Left colon (tissue), 2 donors: ENCODE data around the gene ACKR1. TPM values are rescaled to one million over a fixed set of nuclear protein-coding genes. Genes with fewer than 3 reads are reported as not detected.
A peak's percentile ranks its signal among the peaks of the same experiment; 100 is the strongest.

Experiments used
- ATAC-seq: fragments of 200-7000 bp; cut with Tn5 transposase; one replicate; pipeline ENCODE4 v1.9.1; 2020; ENCODE audit warnings: mild to moderate bottlenecking, moderate library complexity
- DNase-seq, 2 donors: peaks; one replicate each; pipeline ENCODE4 v3.0.0-alpha.2; 2020
- intact Hi-C, 2 donors: fragments of 100-400 bp; cut with DNase I in 1 of 2; cut with micrococcal nuclease in 1 of 2; formaldehyde crosslinking; loops; one replicate each; pipeline versions ENCODE4 v1.11.2 to v1.14.0; 2022; cut with DNase I, micrococcal nuclease
- long read RNA-seq: library from polyadenylated mRNA; unstranded; transcript quantifications from one replicate; pipeline ENCODE4 v2.0.0, GENCODE V29; 2021
- total RNA-seq, 2 donors: library from RNA; stranded (reverse); fragmentation: NEBNext Ultra II Directional; extraction: Animal tissue kit (Norgen Biotek cat#: 25700); gene quantifications; one replicate each; pipeline ENCODE4 v1.2.1, GENCODE V29; 2021
- donor health status: DM: no; HTN: no; CAD: no.
- donor health status: DM: yes; HTN: yes; CAD: no.

The ACKR1 gene
- total RNA-seq, result 10 to 100 TPM; 16.9 to 19.2 TPM
- long read RNA-seq, transcript ACKR1-202 (2 exons, 2,008 nt), result major isoform, 23 of 28 reads
- long read RNA-seq, transcript ACKR1-201 (1 exons, 1,242 nt), result minor isoform, 5 of 28 reads
- long read RNA-seq, partial matches to known transcripts, result 0 of 28 reads
- long read RNA-seq, other reads (novel, unspliced or antisense), result 0 of 28 reads

GRCh38 chr1:159204161-159205141, at the start of gene ACKR1:
Gene ACKR1, plus strand, starts transcription at chr1:159204875. Its CDS starts 85 bp downstream, at chr1:159204960.
- ATAC-seq (no peak), DNase-seq (no peak)
- intact Hi-C loops, result no loop called here

- ATAC-seq (peak; percentile 91), DNase-seq (peak; percentile 52 to 66)
- intact Hi-C loops, result loop anchor here in 1 of 2 donors (5.0 kb wide), 1 partner anchor 36 kb away; no protein-coding TSS in a partner anchor
These were observed 43.5 kb upstream of the ACKR1 start for GRCh38 chr1:159161001-159161718.

GRCh38 chr1:159161719-159162026, 43.0 kb upstream of the ACKR1 start:
- intact Hi-C loops, result loop anchor here in 1 of 2 donors (5.0 kb wide), 1 partner anchor 36 kb away; no protein-coding TSS in a partner anchor
- DNase-seq (no peak), ATAC-seq (no peak)

GRCh38 chr1:159162516-159163265, 42.0 kb upstream of the ACKR1 start:
- DNase-seq, result no peak
- intact Hi-C loops, result loop anchor here in 1 of 2 donors (5.0 kb wide), 1 partner anchor 35 kb away; no protein-coding TSS in a partner anchor
- no peak for ATAC-seq

GRCh38 chr1:159163614-159164228, 41.0 kb upstream of the ACKR1 start:
- ATAC-seq (no peak), DNase-seq (no peak)
- intact Hi-C loops, result loop anchor here in 1 of 2 donors (5.0 kb wide), 1 partner anchor 34 kb away; no protein-coding TSS in a partner anchor

GRCh38 chr1:159168043-159168442, 36.6 kb upstream of the ACKR1 start:
- ATAC-seq (no peak), DNase-seq (no peak)
- intact Hi-C loops, result no loop called here

DNA sequence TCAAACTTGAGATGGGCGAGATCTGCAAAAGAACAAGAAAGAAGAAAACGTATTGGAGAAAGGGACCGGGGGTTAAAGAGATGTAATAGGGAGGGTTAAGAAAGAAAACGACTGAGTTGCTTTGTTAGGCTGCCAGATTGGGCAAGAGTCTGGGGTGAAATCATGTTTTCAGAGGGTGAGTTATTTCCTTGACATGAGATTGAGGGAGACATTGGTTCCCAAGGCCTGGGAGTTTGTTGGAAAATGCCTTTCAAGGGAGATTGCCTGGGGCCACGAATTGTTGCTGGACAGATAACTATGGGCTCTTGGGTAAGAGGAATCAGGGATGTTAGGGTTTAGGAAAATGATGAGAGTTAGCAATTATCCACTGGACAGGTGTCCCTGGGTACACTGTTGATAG, 34.0 kb upstream of the ACKR1 start:
- intact Hi-C loops, result no loop called here
- ATAC-seq (no peak), DNase-seq (no peak)

GRCh38 chr1:159171254-159171687, 33.4 kb upstream of the ACKR1 start, which contains the start of gene CADM3:
Gene CADM3, plus strand, starts transcription at chr1:159171615. Its CDS starts 151 bp downstream, at chr1:159171766.
- ATAC-seq, result no peak
- intact Hi-C loops, result no loop called here
- DNase-seq, result peak in 1 of 2 donors; percentile 5

DNA sequence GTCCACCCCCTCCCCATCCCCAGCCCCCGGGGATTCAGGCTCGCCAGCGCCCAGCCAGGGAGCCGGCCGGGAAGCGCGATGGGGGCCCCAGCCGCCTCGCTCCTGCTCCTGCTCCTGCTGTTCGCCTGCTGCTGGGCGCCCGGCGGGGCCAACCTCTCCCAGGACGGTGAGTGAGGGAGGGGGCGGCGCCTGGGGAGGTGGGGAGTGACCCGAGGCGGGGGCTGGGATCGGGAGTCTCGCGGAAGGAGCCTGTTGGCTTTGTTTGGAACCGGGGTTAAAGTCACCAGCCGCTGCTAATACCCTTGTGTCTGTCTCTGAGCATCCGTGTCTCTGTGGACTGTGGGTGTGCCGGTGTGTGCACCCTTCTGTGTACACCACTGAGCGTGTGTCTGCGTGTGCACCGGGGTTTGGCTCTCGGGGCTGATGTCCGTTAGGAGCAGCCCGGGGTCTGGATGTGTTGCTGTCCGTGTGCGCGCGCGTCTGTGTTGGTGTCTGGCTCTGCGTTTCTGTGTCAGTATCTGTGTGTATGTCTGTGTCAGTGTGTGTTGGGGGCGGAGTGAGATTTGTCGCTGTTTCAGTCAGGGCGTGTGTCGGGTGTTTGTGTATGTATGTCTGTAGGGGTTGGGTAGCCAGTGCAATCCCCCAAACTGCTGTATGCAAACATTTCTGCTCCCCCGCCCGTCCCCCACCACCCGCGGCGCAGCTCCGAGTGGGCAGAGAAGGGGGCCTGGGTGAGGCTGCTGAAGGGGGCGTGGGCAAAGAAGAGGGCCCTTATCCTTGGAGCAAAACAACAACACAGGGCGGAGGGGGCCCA, 32.8 kb upstream of the ACKR1 start:
- DNase-seq (no peak), ATAC-seq (no peak)
- intact Hi-C loops, result no loop called here

GRCh38 chr1:159172614-159173291, 31.9 kb upstream of the ACKR1 start:
- DNase-seq (peak in 1 of 2 donors; percentile 6), ATAC-seq (no peak)
- intact Hi-C loops, result no loop called here

DNA sequence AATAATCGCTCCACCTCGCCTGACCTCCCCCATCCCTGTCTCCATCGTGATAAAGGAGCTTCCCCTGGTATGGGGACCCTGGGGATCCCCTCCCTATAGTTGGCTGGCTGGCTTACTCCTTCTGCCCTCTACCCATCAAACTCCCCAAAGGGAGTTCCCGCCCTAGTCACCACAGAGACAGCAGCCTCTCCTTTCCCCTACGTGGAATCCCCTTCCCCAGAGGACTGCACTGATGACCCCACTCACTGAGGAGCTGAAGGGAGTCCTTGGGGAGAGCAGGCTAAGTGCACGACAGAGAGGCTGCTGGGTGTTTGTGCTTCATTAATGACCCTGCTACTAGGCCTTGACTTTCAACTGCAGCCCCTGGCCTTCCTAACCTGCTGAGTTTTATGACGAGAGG, 31.4 kb upstream of the ACKR1 start:
- intact Hi-C loops, result no loop called here
- DNase-seq, result no peak
- ATAC-seq, result no peak

DNA sequence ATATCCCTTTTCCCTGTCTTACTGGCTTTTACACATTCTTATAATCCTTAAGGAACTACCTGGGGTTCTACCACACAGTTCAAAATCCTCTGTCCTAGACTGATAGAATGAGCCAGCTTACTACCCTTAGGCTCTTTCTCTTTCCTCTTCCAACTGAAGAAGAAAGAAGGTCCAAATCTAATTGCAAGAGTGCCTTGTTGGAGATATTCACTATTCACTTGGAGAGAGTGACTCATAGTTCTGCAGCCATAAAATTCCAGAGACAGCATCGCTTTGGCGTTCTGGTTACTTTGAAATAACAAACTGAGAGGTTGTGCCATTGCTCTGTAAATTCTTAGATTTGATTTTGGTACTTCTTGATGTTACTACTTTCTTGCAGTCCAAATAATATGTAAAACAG, 29.1 kb upstream of the ACKR1 start:
- ATAC-seq (no peak), DNase-seq (no peak)
- intact Hi-C loops, result no loop called here

DNA sequence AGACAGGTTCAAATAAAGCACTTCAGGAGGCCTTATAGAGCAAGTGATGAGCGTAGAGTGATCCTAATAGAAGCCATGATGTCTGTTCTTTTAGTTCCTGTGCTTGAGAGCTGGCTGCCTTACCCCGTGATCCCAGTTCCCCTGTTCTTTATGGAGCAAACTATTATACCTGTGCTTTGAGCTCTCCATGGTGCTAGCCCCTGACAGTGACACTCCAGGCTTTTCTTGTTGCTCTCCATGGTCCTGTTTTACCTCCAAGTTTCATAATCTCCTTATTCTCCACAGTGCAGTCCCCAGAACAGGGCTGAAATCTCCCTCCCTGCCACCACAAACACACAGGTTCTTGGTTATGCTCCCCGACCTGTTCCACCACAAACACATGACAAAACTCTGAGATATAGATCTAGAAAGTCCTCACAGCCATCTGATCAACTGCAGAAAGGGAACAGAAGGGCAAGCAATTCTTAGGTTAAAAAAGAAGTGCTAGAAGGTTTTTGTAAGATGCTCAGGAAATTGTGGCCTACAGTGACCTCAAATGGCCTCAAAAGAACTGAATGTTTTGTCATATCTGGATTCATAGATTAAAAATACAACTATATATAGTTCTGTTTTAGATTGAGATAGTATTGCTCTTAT, 27.3 kb upstream of the ACKR1 start:
- peak; percentile 69 for ATAC-seq
- peak in 1 of 2 donors; percentile 42 for DNase-seq
- intact Hi-C loops, result no loop called here

GRCh38 chr1:159179906-159180305, 24.8 kb upstream of the ACKR1 start:
- no peak for DNase-seq
- ATAC-seq, result no peak
- intact Hi-C loops, result no loop called here

GRCh38 chr1:159180516-159180915, 24.2 kb upstream of the ACKR1 start:
- DNase-seq (no peak), ATAC-seq (no peak)
- intact Hi-C loops, result no loop called here

- no peak for ATAC-seq
These were observed 23.2 kb upstream of the ACKR1 start for GRCh38 chr1:159181328-159182024.

More at GRCh38 chr1:159181328-159182024, 23.2 kb upstream of the ACKR1 start:
- intact Hi-C loops, result no loop called here
- no peak for DNase-seq
